ENCODE data around the gene USP47. TPM values are rescaled to one million over a fixed set of nuclear protein-coding genes. Genes with fewer than 3 reads are reported as not detected.

Gene USP47
- total RNA-seq, 4 donors from 2014 or later, result 84.4 to 222 (median 97.6) TPM

- intact Hi-C loops (cut with DNase I; ENCODE audit: low total_unique reads), result no loop called here
- Histone ChIP-seq H3K27ac (no peak overlapping the region), H3K4me1 (peaks cover 0 to 6% of the 10 kb centered on the region in 2 donors), H3K9me3 (no peaks in the 10 kb centered on the region), H3K27me3 (no peaks in the 10 kb centered on the region), H3K36me3 (peaks cover 3 to 65% of the 10 kb centered on the region in 2 donors), H3K4me3 (no peak overlapping the region)
- ATAC-seq (no peak), DNase-seq (no peak)
- TF ChIP-seq POLR2A (IDR thresholded peaks at IDR 0.05), result no peak
- TF ChIP-seq CTCF (IDR thresholded peaks at IDR 0.05 in 4 of 5, conservative IDR thresholded peaks at IDR 0.05 in 1 of 5), result no peak
- in situ Hi-C loops (cut with MboI; ENCODE audit: low sequenced_read_pairs in 4 of 4), result no loop called here
These were observed 43.2 kb downstream of the USP47 start for GRCh38 chr11:11884774-11885481.

GRCh38 chr11:11894486-11894885, 52.7 kb downstream of the USP47 start:
- DNase-seq (no peak), ATAC-seq (no peak)
- TF ChIP-seq CTCF (IDR thresholded peaks at IDR 0.05 in 4 of 5, conservative IDR thresholded peaks at IDR 0.05 in 1 of 5), result no peak
- TF ChIP-seq POLR2A (IDR thresholded peaks at IDR 0.05), result no peak
- Histone ChIP-seq H3K4me3 (no peak overlapping the region), H3K9me3 (no peaks in the 10 kb centered on the region), H3K27ac (no peak overlapping the region), H3K27me3 (no peaks in the 10 kb centered on the region), H3K36me3 (peaks cover 0 to 55% of the 10 kb centered on the region in 2 donors), H3K4me1 (peaks cover 0 to 4% of the 10 kb centered on the region in 2 donors)
- intact Hi-C loops (cut with DNase I; ENCODE audit: low total_unique reads), result no loop called here
- in situ Hi-C loops (cut with MboI; ENCODE audit: low sequenced_read_pairs in 4 of 4), result no loop called here

GRCh38 chr11:11895672-11896071, 53.9 kb downstream of the USP47 start:
- no peaks in the 10 kb centered on the region for H3K27me3 ChIP-seq
- in situ Hi-C loops (cut with MboI; ENCODE audit: low sequenced_read_pairs in 4 of 4) (no loop called here), intact Hi-C loops (cut with DNase I; ENCODE audit: low total_unique reads) (loop anchor here (1.0 kb wide), 1 partner anchor 96 kb away; no protein-coding TSS in a partner anchor)
- H3K4me1 ChIP-seq, result peaks cover 0 to 4% of the 10 kb centered on the region in 2 donors
- H3K27ac ChIP-seq, result no peak overlapping the region
- H3K4me3 ChIP-seq, result no peak overlapping the region
- H3K9me3 ChIP-seq, result no peaks in the 10 kb centered on the region
- peaks cover 0 to 44% of the 10 kb centered on the region in 2 donors for H3K36me3 ChIP-seq
- DNase-seq (no peak), ATAC-seq (no peak)
- TF ChIP-seq POLR2A (IDR thresholded peaks at IDR 0.05) (no peak), CTCF (IDR thresholded peaks at IDR 0.05 in 4 of 5, conservative IDR thresholded peaks at IDR 0.05 in 1 of 5) (no peak)

- in situ Hi-C loops (cut with MboI; ENCODE audit: low sequenced_read_pairs in 4 of 4) (no loop called here), intact Hi-C loops (cut with DNase I; ENCODE audit: low total_unique reads) (no loop called here)
- H3K4me3 ChIP-seq, result no peak overlapping the region
- no peaks in the 10 kb centered on the region for H3K9me3 ChIP-seq
- no peak overlapping the region for H3K27ac ChIP-seq
- ATAC-seq (no peak), DNase-seq (no peak)
- no peaks in the 10 kb centered on the region for H3K27me3 ChIP-seq
- peaks cover 0 to 27% of the 10 kb centered on the region in 2 donors for H3K36me3 ChIP-seq
- peaks cover 0 to 4% of the 10 kb centered on the region in 2 donors for H3K4me1 ChIP-seq
- no peak for TF ChIP-seq CTCF (IDR thresholded peaks at IDR 0.05 in 4 of 5, conservative IDR thresholded peaks at IDR 0.05 in 1 of 5)
- no peak for TF ChIP-seq POLR2A (IDR thresholded peaks at IDR 0.05)
These were observed 56.9 kb downstream of the USP47 start for GRCh38 chr11:11898648-11899047.

Data from gastrocnemius medialis (tissue), 4 donors.